A549 (cell line): ENCODE data around the gene RANBP9. TPM values are rescaled to one million over a fixed set of nuclear protein-coding genes. Genes with fewer than 3 reads are reported as not detected.

Experiments used
- ATAC-seq, 2 experiments: fragments of 200-7000 bp in 1 of 2; fragments of >200 bp in 1 of 2; cut with Nextera tagmentation in 1 of 2; cut with Tn5 transposase in 1 of 2; 3 replicates each; pipeline versions ENCODE4 v1.8.0 to v1.9.1; 2018 to 2020; ENCODE audit warnings: mild to moderate bottlenecking in 1 of 2, moderate library complexity in 1 of 2
- CTCF ChIA-PET: fragments of 300-600 bp; sonication (Branson Sonifier 250); formaldehyde crosslinking; extraction: SDS; loops from one replicate; lab custom pipeline; 2021; ENCODE audit warnings: antibody characterized with exemption, inconsistent platforms; lab: Yijun Ruan, JAX
- POLR2A ChIA-PET: fragments of 350-600 bp; formaldehyde crosslinking; extraction: SDS; loops from one replicate; lab custom pipeline; 2021; ENCODE audit warnings: antibody characterized with exemption, inconsistent platforms; lab: Yijun Ruan, JAX
- DNase-seq, 2 experiments: peaks; one replicate each; pipeline versions ENCODE4 v3.0.0 to v3.0.0-alpha.2; 2011 to 2016; ENCODE audit warnings: low read depth in 1 of 2, low spot score in 1 of 2
- FAIRE-seq: peaks from 2 replicates; lab custom pipeline; 2011; peaks lifted over from hg19 to GRCh38; lab: Jason Lieb, UNC
- H3K27ac ChIP-seq, 2 experiments: fragments of >200 bp; sonication (Bioruptor Twin); formaldehyde crosslinking; 3 replicates each; pipeline ENCODE4 v1.5.1; 2016 to 2017
- H3K4me1 ChIP-seq: fragments of >200 bp; sonication (Bioruptor Twin); formaldehyde crosslinking; 3 replicates; pipeline ENCODE4 v1.6.1; 2016
- H3K4me2 ChIP-seq: fragments of >200 bp; sonication (Bioruptor Twin); formaldehyde crosslinking; 3 replicates; pipeline ENCODE4 v1.6.1; 2016
- H3K4me3 ChIP-seq: fragments of >200 bp; sonication (Bioruptor Twin); formaldehyde crosslinking; 3 replicates; pipeline ENCODE4 v1.5.1; 2016
- H3K9me3 ChIP-seq: fragments of >200 bp; sonication (Bioruptor Twin); formaldehyde crosslinking; 3 replicates; pipeline ENCODE4 v1.6.1; 2016
- EP300 ChIP-seq, 2 experiments: fragments of >200 bp; sonication (Bioruptor Twin); formaldehyde crosslinking; IDR thresholded peaks; 2 replicates in 1 of 2; 3 replicates in 1 of 2; pipeline ENCODE4 v1.6.1; 2016 to 2017
- ESRRA ChIP-seq: fragments of 150-350 bp; IDR thresholded peaks from 2 replicates; pipeline ENCODE4 v1.6.1; 2014; ENCODE audit warnings: mild to moderate bottlenecking, low read length, borderline replicate concordance
- FOSL2 ChIP-seq, 2 experiments: fragments of 450-650 bp in 1 of 2; fragments of >200 bp in 1 of 2; sonication (Bioruptor Twin) in 1 of 2; formaldehyde crosslinking; IDR thresholded peaks; 2 replicates each; pipeline versions ENCODE4 v1.5.0 to v1.6.1; 2016 to 2020; ENCODE audit warnings: mild to moderate bottlenecking in 1 of 2, moderate library complexity in 1 of 2
- FOXS1 ChIP-seq: fragments of 250-450 bp; sonication (Bioruptor Pico); IDR thresholded peaks from 2 replicates; pipeline ENCODE4 v1.5.0; 2020; ENCODE audit warnings: mild to moderate bottlenecking, moderate library complexity
- HEYL ChIP-seq: fragments of 250-450 bp; sonication (Bioruptor Pico); IDR thresholded peaks from 2 replicates; pipeline ENCODE4 v1.8.0; 2021; ENCODE audit warnings: mild to moderate bottlenecking, moderate library complexity
- HOXB13 ChIP-seq: fragments of 250-450 bp; sonication (Bioruptor Pico); IDR thresholded peaks from 2 replicates; pipeline ENCODE4 v1.5.0; 2020; ENCODE audit warnings: low read depth, mild to moderate bottlenecking, moderate library complexity
- JUN ChIP-seq, 2 experiments: fragments of >200 bp; sonication (Bioruptor Twin); formaldehyde crosslinking; IDR thresholded peaks; 2 replicates in 1 of 2; 3 replicates in 1 of 2; pipeline ENCODE4 v1.6.1; 2016 to 2017
- JUNB ChIP-seq: fragments of >200 bp; sonication (Bioruptor Twin); formaldehyde crosslinking; IDR thresholded peaks from 2 replicates; pipeline ENCODE4 v1.6.1; 2016
- KDM1A ChIP-seq: fragments of 200-600 bp; sonication (generic); IDR thresholded peaks from 2 replicates; pipeline ENCODE4 v1.6.1; 2016; ENCODE audit warnings: low read depth, mild to moderate bottlenecking
- KDM5A ChIP-seq: fragments of 200-600 bp; sonication (generic); IDR thresholded peaks from 2 replicates; pipeline ENCODE4 v1.6.1; 2016; ENCODE audit warnings: antibody characterized with exemption, mild to moderate bottlenecking
- MAZ ChIP-seq: fragments of 150-350 bp; IDR thresholded peaks from 2 replicates; pipeline ENCODE4 v1.6.1; 2014; ENCODE audit warnings: antibody characterized with exemption, low read depth, low read length, borderline replicate concordance
- MYC ChIP-seq: IDR thresholded peaks from 2 replicates; pipeline ENCODE4 v1.6.1; 2012; ENCODE audit warnings: mild to moderate bottlenecking, inconsistent platforms, low read length, improper control_type of control experiment, borderline replicate concordance
- NFE2L2 ChIP-seq: fragments of 150-350 bp; conservative IDR thresholded peaks from 2 replicates; pipeline ENCODE4 v1.6.1; 2014; ENCODE audit warnings: low read length
- NR3C1 ChIP-seq: fragments of >200 bp; sonication (Bioruptor Twin); formaldehyde crosslinking; IDR thresholded peaks from 3 replicates; pipeline ENCODE4 v1.6.1; 2017
- POLR2A ChIP-seq: IDR thresholded peaks from 2 replicates; pipeline ENCODE4 v1.6.1; 2012; ENCODE audit warnings: mild to moderate bottlenecking, low read length
- RFX5 ChIP-seq: fragments of 450-650 bp; IDR thresholded peaks from 2 replicates; pipeline ENCODE4 v1.7.1; 2014; ENCODE audit warnings: antibody characterized with exemption, mild to moderate bottlenecking, moderate library complexity
- RNF2 ChIP-seq: fragments of 200-600 bp; sonication (generic); IDR thresholded peaks from 2 replicates; pipeline ENCODE4 v1.6.1; 2016; ENCODE audit warnings: low read depth, mild to moderate bottlenecking, antibody characterized with exemption, moderate library complexity, borderline replicate concordance
- SMC3 ChIP-seq: fragments of >200 bp; sonication (Bioruptor Twin); formaldehyde crosslinking; IDR thresholded peaks from 3 replicates; pipeline ENCODE4 v1.6.1; 2018; ENCODE audit warnings: inconsistent platforms
- TFCP2L1 ChIP-seq: fragments of 250-450 bp; sonication (Bioruptor Pico); IDR thresholded peaks from 2 replicates; pipeline ENCODE4 v1.5.0; 2021; ENCODE audit warnings: mild to moderate bottlenecking
- ZFP36 ChIP-seq: fragments of 450-650 bp; IDR thresholded peaks from 2 replicates; pipeline ENCODE4 v1.6.1; 2014; ENCODE audit warnings: borderline replicate concordance; ENCODE audit not compliant: partially characterized antibody
- WGBS: methylation state at CpG from one replicate; pipeline ENCODE4 v1.1.6; 2017; ENCODE audit errors: missing lambda C conversion rate; 5-methylcytosine and 5-hydroxymethylcytosine counted together
- polyA plus RNA-seq, 4 experiments: library from polyadenylated mRNA; depleted of rRNA in 3 of 4; stranded (reverse); fragments of >200 nt; fragmentation: RNase III in 1 of 4; extraction: RNeasy Plus Mini Kit Qiagen cat#74134 plus additional on column Dnase treatment in 1 of 4; gene quantifications; 2 replicates in 3 of 4; 3 replicates in 1 of 4; pipeline ENCODE4 v1.2.3, GENCODE V29; 2011 to 2017
- TF ChIP-seq, protein P1 (sequence below): fragments of 450-650 bp; IDR thresholded peaks from 2 replicates; pipeline ENCODE4 v1.6.1; 2014; ENCODE audit warnings: antibody characterized with exemption
- TF ChIP-seq, protein P2 (sequence below): fragments of >200 bp; sonication (Bioruptor Twin); formaldehyde crosslinking; IDR thresholded peaks from 2 replicates; pipeline ENCODE4 v1.6.1; 2016
- TF ChIP-seq, protein P3 (sequence below): IDR thresholded peaks from 2 replicates; pipeline ENCODE4 v1.6.1; 2012
- TF ChIP-seq, protein P4 (sequence below): IDR thresholded peaks from 2 replicates; pipeline ENCODE4 v1.6.1; 2012; ENCODE audit warnings: low read depth, borderline replicate concordance
- TF ChIP-seq, protein P5 (sequence below): fragments of >200 bp; sonication (Bioruptor Twin); formaldehyde crosslinking; IDR thresholded peaks from 3 replicates; pipeline ENCODE4 v1.5.1; 2016
- TF ChIP-seq, protein P6 (sequence below): fragments of 250-450 bp; sonication (Bioruptor Pico); IDR thresholded peaks from 2 replicates; pipeline ENCODE4 v1.5.0; 2020; ENCODE audit warnings: low read depth, mild to moderate bottlenecking, moderate library complexity

RANBP9 gene
- polyA plus RNA-seq, 2 of the 4 experiments (the other 2 are of a cell fraction) = 13.7 to 15.7 TPM

DNA sequence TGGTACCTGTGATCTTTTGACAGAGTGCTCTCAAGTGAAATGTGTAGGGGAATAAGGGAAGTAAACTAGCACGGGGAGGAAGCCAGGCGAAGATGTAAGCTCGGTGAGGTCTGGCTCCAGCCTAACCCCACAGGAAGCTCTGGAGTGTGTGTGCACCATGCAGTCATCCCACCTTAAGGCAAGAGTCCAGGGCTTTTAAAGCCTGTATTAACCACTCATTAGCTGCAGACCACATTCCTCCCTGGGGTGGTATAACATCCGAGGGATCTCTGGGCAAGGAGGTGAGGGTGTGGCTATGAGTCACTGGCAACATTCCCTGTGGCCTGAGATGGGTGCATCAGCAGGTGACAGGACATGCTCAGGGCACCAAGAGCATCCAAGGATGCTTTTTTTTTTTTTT lies 12.5 kb upstream of the RANBP9 start:
- CTCF ChIA-PET = interaction anchor here (1.0 kb wide), 1 partner anchor 70 kb away, joined by 4 read pairs; no protein-coding TSS in a partner anchor
- 36% methylated on average over 4 of the region's 4 CpGs for WGBS
- Histone ChIP-seq H3K27ac (peak overlapping the region in 1 of 2 experiments; percentile 39; a peak in 1 of 6 replicates), H3K9me3 (no peaks in the 10 kb centered on the region), H3K4me2 (peak overlapping the region; percentile 41; the same call in 2 of the 3 replicates), H3K4me1 (peaks cover 17% of the 10 kb centered on the region; the same call in 2 of the 3 replicates), H3K4me3 (no peak overlapping the region)
- no peak for TF ChIP-seq ZFP36
- TF ChIP-seq, protein P1, sequence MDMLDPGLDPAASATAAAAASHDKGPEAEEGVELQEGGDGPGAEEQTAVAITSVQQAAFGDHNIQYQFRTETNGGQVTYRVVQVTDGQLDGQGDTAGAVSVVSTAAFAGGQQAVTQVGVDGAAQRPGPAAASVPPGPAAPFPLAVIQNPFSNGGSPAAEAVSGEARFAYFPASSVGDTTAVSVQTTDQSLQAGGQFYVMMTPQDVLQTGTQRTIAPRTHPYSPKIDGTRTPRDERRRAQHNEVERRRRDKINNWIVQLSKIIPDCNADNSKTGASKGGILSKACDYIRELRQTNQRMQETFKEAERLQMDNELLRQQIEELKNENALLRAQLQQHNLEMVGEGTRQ = no peak
- TF ChIP-seq JUN (IDR thresholded peaks at IDR 0.05) = no peak
- no peak for TF ChIP-seq RNF2
- TF ChIP-seq, protein P2, sequence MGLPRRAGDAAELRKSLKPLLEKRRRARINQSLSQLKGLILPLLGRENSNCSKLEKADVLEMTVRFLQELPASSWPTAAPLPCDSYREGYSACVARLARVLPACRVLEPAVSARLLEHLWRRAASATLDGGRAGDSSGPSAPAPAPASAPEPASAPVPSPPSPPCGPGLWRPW = no peak
- no peak for TF ChIP-seq ESRRA
- no peak for TF ChIP-seq NFE2L2
- TF ChIP-seq SMC3 = no peak
- TF ChIP-seq RFX5 = no peak
- TF ChIP-seq, protein P3, sequence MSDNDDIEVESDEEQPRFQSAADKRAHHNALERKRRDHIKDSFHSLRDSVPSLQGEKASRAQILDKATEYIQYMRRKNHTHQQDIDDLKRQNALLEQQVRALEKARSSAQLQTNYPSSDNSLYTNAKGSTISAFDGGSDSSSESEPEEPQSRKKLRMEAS = no peak
- no peak for TF ChIP-seq MYC
- TF ChIP-seq JUNB = no peak
- no peak for TF ChIP-seq KDM1A
- DNase-seq (peak in 1 of 2 experiments; percentile 60), FAIRE-seq (no peak), ATAC-seq (peak; percentile 70 to 88)
- POLR2A ChIA-PET = no interaction called here

DNA sequence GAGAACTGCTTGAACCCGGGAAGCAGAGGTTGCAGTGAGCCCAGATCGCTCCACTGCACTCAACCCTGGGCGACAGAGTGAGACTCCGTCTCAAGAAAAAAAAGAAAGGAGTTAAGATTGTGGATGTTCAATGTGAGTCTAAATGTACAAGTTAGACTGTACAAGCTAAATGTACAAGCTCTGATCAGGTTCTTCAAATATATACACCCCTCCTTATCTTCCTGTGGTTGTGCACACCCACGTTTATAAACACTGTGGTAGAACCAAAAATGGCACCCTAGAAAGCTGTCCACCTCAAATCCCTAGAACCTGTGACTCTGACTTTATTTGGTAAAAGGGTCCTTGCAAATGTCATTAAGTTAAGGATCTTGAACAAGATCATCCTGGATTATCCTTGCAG lies 11.2 kb upstream of the RANBP9 start:
- TF ChIP-seq, protein P4, sequence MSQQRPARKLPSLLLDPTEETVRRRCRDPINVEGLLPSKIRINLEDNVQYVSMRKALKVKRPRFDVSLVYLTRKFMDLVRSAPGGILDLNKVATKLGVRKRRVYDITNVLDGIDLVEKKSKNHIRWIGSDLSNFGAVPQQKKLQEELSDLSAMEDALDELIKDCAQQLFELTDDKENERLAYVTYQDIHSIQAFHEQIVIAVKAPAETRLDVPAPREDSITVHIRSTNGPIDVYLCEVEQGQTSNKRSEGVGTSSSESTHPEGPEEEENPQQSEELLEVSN = no peak
- TF ChIP-seq, protein P5, sequence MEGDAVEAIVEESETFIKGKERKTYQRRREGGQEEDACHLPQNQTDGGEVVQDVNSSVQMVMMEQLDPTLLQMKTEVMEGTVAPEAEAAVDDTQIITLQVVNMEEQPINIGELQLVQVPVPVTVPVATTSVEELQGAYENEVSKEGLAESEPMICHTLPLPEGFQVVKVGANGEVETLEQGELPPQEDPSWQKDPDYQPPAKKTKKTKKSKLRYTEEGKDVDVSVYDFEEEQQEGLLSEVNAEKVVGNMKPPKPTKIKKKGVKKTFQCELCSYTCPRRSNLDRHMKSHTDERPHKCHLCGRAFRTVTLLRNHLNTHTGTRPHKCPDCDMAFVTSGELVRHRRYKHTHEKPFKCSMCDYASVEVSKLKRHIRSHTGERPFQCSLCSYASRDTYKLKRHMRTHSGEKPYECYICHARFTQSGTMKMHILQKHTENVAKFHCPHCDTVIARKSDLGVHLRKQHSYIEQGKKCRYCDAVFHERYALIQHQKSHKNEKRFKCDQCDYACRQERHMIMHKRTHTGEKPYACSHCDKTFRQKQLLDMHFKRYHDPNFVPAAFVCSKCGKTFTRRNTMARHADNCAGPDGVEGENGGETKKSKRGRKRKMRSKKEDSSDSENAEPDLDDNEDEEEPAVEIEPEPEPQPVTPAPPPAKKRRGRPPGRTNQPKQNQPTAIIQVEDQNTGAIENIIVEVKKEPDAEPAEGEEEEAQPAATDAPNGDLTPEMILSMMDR = no peak
- TF ChIP-seq KDM5A = no peak
- TF ChIP-seq FOSL2 (IDR thresholded peaks at IDR 0.05) = no peak
- no peak for TF ChIP-seq FOSL2 (CRISPR knock-in tag; IDR thresholded peaks at IDR 0.05)
- TF ChIP-seq TFCP2L1 (CRISPR knock-in tag) = no peak
- TF ChIP-seq MYC = no peak
- TF ChIP-seq, protein P3 = no peak
- TF ChIP-seq, protein P6, sequence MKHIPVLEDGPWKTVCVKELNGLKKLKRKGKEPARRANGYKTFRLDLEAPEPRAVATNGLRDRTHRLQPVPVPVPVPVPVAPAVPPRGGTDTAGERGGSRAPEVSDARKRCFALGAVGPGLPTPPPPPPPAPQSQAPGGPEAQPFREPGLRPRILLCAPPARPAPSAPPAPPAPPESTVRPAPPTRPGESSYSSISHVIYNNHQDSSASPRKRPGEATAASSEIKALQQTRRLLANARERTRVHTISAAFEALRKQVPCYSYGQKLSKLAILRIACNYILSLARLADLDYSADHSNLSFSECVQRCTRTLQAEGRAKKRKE (CRISPR knock-in tag) = no peak
- no peak for TF ChIP-seq HOXB13 (CRISPR knock-in tag)
- TF ChIP-seq JUNB = no peak
- no peak for TF ChIP-seq NFE2L2
- TF ChIP-seq RFX5 = no peak
- no peak for TF ChIP-seq NR3C1
- TF ChIP-seq JUN (IDR thresholded peaks at IDR 0.05) = no peak
- no peak for TF ChIP-seq SMC3
- no peak for TF ChIP-seq EP300 (IDR thresholded peaks at IDR 0.05)
- TF ChIP-seq POLR2A = no peak
- no peak for TF ChIP-seq FOXS1 (CRISPR knock-in tag)
- TF ChIP-seq HEYL (CRISPR knock-in tag) = no peak
- no peak for TF ChIP-seq MAZ
- Histone ChIP-seq H3K4me1 (peaks cover 17% of the 10 kb centered on the region; the same call in 2 of the 3 replicates), H3K4me3 (no peak overlapping the region), H3K27ac (no peak overlapping the region), H3K4me2 (no peak overlapping the region), H3K9me3 (no peaks in the 10 kb centered on the region)
- 82% methylated on average over 5 of the region's 5 CpGs for WGBS
- ChIA-PET POLR2A (no interaction called here), CTCF (no interaction called here)
- FAIRE-seq (no peak), DNase-seq (no peak), ATAC-seq (no peak)
